Caco-2 (cell line): ENCODE measurements around the gene SNX6. TPM values are rescaled to one million over a fixed set of nuclear protein-coding genes. Genes with fewer than 3 reads are reported as not detected.

Experiments
- BruUV-seq: library from RNA; stranded (reverse); fragments of 400-500 nt; replicated peaks from 2 replicates; lab custom pipeline; 2021; lab: Mats Ljungman, UMichigan
- CTCF ChIA-PET: fragments of 300-600 bp; sonication (Branson Sonifier 250); formaldehyde crosslinking; loops from one replicate; lab custom pipeline; 2022; ENCODE audit warnings: antibody characterized with exemption; lab: Charles Lee
- POLR2A ChIA-PET: fragments of 300-600 bp; sonication (Branson Sonifier 250); formaldehyde crosslinking; loops from one replicate; lab custom pipeline; 2022; ENCODE audit warnings: antibody characterized with exemption; lab: Charles Lee
- DNase-seq, 2 experiments: peaks; one replicate each; pipeline versions ENCODE4 v3.0.0 to v3.0.0-alpha.2; 2020 to 2022
- H3K27me3 ChIP-seq: replicated peaks from 2 replicates; pipeline ENCODE4 v1.6.0; 2011; ENCODE audit warnings: low read length; ENCODE audit not compliant: control insufficient read depth, insufficient read depth
- H3K36me3 ChIP-seq: 2 replicates; pipeline ENCODE4 v1.5.1; 2011; ENCODE audit warnings: low read length; ENCODE audit not compliant: control insufficient read depth, insufficient read depth
- H3K4me1 ChIP-seq: fragments of 250-450 bp; sonication (Bioruptor Pico); 2 replicates; pipeline ENCODE4 v1.5.1; 2020; ENCODE audit warnings: mild to moderate bottlenecking
- H3K4me3 ChIP-seq: 2 replicates; pipeline ENCODE4 v1.5.1; 2011; ENCODE audit warnings: low read depth, mild to moderate bottlenecking, control low read depth, low read length
- H3K9me3 ChIP-seq: fragments of 250-450 bp; sonication (Bioruptor Pico); 2 replicates; pipeline ENCODE4 v1.5.1; 2020; ENCODE audit warnings: mild to moderate bottlenecking, moderate library complexity
- H3K27ac Mint-ChIP-seq: one replicate; pipeline ENCODE4 v1.8.0; 2022; ENCODE audit warnings: mixed read lengths; ENCODE audit not compliant: unreplicated experiment
- H3K27me3 Mint-ChIP-seq: one replicate; pipeline ENCODE4 v1.8.0; 2022; ENCODE audit warnings: mixed read lengths; ENCODE audit not compliant: insufficient read depth, unreplicated experiment
- H3K36me3 Mint-ChIP-seq: one replicate; pipeline ENCODE4 v1.8.0; 2022; ENCODE audit warnings: mild to moderate bottlenecking, mixed read lengths; ENCODE audit not compliant: insufficient read depth, unreplicated experiment
- H3K4me1 Mint-ChIP-seq: one replicate; pipeline ENCODE4 v1.8.0; 2022; ENCODE audit warnings: low read depth, mixed read lengths; ENCODE audit not compliant: unreplicated experiment
- H3K4me3 Mint-ChIP-seq: one replicate; pipeline ENCODE4 v1.8.0; 2022; ENCODE audit warnings: mild to moderate bottlenecking, moderate library complexity, mixed read lengths; ENCODE audit not compliant: unreplicated experiment
- H3K9me3 Mint-ChIP-seq: one replicate; pipeline ENCODE4 v1.8.0; 2022; ENCODE audit warnings: mixed read lengths; ENCODE audit not compliant: unreplicated experiment
- intact Hi-C: fragments of 100-400 bp; cut with micrococcal nuclease; formaldehyde crosslinking; loops from one replicate; pipeline ENCODE4 v1.10.0; 2022; ENCODE audit not compliant: unreplicated experiment
- total RNA-seq: library from RNA; stranded (reverse); gene quantifications from 2 replicates; pipeline ENCODE4 v1.2.3, GENCODE V29; 2022
- TF ChIP-seq, protein P1 (sequence below), 2 experiments: fragments of 200-600 bp in 1 of 2; IDR thresholded peaks; 1 replicate in 1 of 2; 2 replicates in 1 of 2; pipeline versions ENCODE4 v1.5.1 to v1.8.0; 2011 to 2022; ENCODE audit warnings: antibody characterized with exemption in 1 of 2, control low read depth in 1 of 2, inconsistent platforms in 1 of 2, low read depth in 1 of 2, low read length in 1 of 2, mild to moderate bottlenecking in 1 of 2, moderate library complexity in 1 of 2; ENCODE audit not compliant: insufficient read depth in 1 of 2, severe bottlenecking in 1 of 2, unreplicated experiment in 1 of 2

Gene SNX6
- total RNA-seq, 1 experiment from 2014 or later: 106 TPM

DNA sequence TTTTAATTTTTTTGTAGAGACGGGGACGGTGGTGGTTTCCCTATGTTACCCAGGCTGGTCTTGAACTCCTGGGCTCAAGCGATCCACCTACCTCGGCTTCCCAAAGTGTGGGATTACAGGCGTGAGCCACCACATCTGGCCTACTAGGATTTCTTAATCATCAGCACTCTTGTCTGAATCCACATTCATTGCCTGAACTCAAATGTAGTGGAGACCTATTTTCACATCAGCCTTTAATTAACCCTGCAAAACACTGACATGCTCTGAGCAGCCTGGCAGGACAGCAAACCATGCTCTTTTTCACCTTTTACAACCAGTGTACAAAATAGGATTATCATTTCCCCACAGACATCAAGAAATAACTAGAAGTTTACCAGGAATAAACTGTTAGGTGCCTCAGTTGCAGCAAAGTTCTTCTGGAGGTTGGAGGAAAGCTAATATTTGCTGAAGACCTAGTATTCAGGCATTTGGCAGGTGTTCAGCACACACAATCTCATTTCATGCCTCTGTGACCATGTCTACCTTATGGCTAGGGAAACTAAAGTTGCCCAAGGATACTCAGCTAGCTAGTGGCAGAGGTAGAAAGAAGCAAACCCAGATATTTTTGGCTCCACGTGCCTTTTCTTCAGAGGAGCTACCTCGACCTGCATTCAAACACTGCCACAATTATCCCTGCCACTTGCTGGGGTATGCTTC, 46.7 kb upstream of the SNX6 start:
- CTCF ChIA-PET: interaction anchor here (0.8 kb wide), 1 partner anchor 478 kb away, joined by 6 read pairs; no protein-coding TSS in a partner anchor

DNA sequence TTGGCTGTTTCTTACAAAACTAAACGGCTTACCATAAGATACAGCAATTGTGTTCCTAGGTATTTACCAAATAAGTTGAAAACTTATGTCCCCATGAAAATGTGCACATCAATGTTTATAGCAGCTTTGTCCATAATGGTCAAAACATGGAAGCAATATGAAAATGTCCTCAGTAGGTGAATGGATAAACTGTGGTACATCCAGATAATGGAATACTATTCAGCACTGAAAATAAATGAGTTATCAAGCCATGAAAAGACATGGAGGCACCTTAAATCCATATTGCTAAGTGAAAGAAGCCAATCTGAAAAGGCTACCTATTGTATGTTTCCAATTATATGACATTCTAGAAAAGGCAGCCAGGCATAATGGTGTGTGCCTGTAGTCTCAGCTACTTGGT, 43.8 kb upstream of the SNX6 start:
- H3K27me3 ChIP-seq: no peaks in the 10 kb centered on the region
- no peak overlapping the region for H3K4me3 ChIP-seq
- intact Hi-C loops: loop anchor here (10.0 kb wide), 2 partner anchors 201 to 741 kb away; partner anchors contain the start of gene BAZ1A
- POLR2A ChIA-PET: interaction anchor here (0.5 kb wide), 1 partner anchor 10 kb away, joined by 5 read pairs; no protein-coding TSS in a partner anchor
- Mint-ChIP-seq H3K4me3 (no peak overlapping the region), H3K9me3 (no peaks in the 10 kb centered on the region), H3K27me3 (no peaks in the 10 kb centered on the region), H3K27ac (no peak overlapping the region), H3K36me3 (no peaks in the 10 kb centered on the region), H3K4me1 (no peaks in the 10 kb centered on the region)
- no peaks in the 10 kb centered on the region; the same call in 1 of the 2 replicates for H3K9me3 ChIP-seq
- no peak for DNase-seq
- TF ChIP-seq, protein P1, sequence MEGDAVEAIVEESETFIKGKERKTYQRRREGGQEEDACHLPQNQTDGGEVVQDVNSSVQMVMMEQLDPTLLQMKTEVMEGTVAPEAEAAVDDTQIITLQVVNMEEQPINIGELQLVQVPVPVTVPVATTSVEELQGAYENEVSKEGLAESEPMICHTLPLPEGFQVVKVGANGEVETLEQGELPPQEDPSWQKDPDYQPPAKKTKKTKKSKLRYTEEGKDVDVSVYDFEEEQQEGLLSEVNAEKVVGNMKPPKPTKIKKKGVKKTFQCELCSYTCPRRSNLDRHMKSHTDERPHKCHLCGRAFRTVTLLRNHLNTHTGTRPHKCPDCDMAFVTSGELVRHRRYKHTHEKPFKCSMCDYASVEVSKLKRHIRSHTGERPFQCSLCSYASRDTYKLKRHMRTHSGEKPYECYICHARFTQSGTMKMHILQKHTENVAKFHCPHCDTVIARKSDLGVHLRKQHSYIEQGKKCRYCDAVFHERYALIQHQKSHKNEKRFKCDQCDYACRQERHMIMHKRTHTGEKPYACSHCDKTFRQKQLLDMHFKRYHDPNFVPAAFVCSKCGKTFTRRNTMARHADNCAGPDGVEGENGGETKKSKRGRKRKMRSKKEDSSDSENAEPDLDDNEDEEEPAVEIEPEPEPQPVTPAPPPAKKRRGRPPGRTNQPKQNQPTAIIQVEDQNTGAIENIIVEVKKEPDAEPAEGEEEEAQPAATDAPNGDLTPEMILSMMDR (IDR thresholded peaks at IDR 0.05; ENCODE audit: insufficient read depth in 1 of 2, low read depth in 1 of 2, low read length in 1 of 2, severe bottlenecking in 1 of 2, unreplicated experiment in 1 of 2): no peak
- no peaks in the 10 kb centered on the region for H3K4me1 ChIP-seq
- no peaks in the 10 kb centered on the region for H3K36me3 ChIP-seq
- CTCF ChIA-PET: interaction anchor here (0.6 to 0.7 kb wide), 2 partner anchors 56 to 150 kb away, joined by 3 to 4 read pairs; no protein-coding TSS in a partner anchor
- BruUV-seq: no TSS peak

More for the DNA sequence above, 46.7 kb upstream of the SNX6 start:
- intact Hi-C loops: loop anchor here (10.0 kb wide), 2 partner anchors 198 to 738 kb away; partner anchors contain the start of gene BAZ1A
- no peaks in the 10 kb centered on the region for H3K9me3 Mint-ChIP-seq
- Histone ChIP-seq H3K9me3 (no peaks in the 10 kb centered on the region; the same call in 1 of the 2 replicates), H3K4me1 (no peaks in the 10 kb centered on the region), H3K36me3 (no peaks in the 10 kb centered on the region), H3K4me3 (no peak overlapping the region), H3K27me3 (no peaks in the 10 kb centered on the region)
- no peak for DNase-seq
- H3K27ac Mint-ChIP-seq: no peak overlapping the region
- no peaks in the 10 kb centered on the region for H3K27me3 Mint-ChIP-seq
- TF ChIP-seq, protein P1 (IDR thresholded peaks at IDR 0.05; ENCODE audit: insufficient read depth in 1 of 2, low read depth in 1 of 2, low read length in 1 of 2, severe bottlenecking in 1 of 2, unreplicated experiment in 1 of 2): no peak
- no TSS peak for BruUV-seq
- POLR2A ChIA-PET: no interaction called here
- H3K4me3 Mint-ChIP-seq: no peak overlapping the region
- no peaks in the 10 kb centered on the region for H3K36me3 Mint-ChIP-seq
- H3K4me1 Mint-ChIP-seq: no peaks in the 10 kb centered on the region

DNA sequence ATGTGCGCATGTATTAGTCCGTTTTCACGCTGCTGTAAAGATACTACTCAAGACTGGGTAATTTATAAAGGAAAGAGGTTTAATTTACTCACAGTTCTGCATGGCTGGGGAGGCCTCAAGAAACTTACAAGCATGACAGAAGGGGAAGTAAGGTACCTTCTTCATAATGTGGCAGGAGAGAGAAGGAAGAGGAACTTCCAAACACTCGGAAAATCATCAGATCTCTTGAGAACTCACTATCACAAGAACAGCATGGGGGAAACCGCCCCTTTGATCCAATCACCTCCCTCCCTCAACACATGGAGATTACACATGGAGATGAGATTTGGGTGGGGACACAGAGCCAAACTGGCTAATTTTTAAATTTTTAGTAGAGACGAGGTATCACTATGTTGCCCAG, 41.8 kb upstream of the SNX6 start:
- CTCF ChIA-PET: interaction anchor here (0.6 to 1.2 kb wide), 2 partner anchors 51 to 105 kb away, joined by 3 read pairs; no protein-coding TSS in a partner anchor
- no peaks in the 10 kb centered on the region for H3K4me1 Mint-ChIP-seq

More for the DNA sequence above, 41.8 kb upstream of the SNX6 start:
- no peaks in the 10 kb centered on the region for H3K9me3 Mint-ChIP-seq
- Histone ChIP-seq H3K4me1 (no peaks in the 10 kb centered on the region), H3K27me3 (no peaks in the 10 kb centered on the region), H3K36me3 (no peaks in the 10 kb centered on the region), H3K4me3 (no peak overlapping the region), H3K9me3 (no peaks in the 10 kb centered on the region; the same call in 1 of the 2 replicates)
- TF ChIP-seq, protein P1 (IDR thresholded peaks at IDR 0.05; ENCODE audit: insufficient read depth in 1 of 2, low read depth in 1 of 2, low read length in 1 of 2, severe bottlenecking in 1 of 2, unreplicated experiment in 1 of 2): no peak
- no peak overlapping the region for H3K4me3 Mint-ChIP-seq
- no peaks in the 10 kb centered on the region for H3K27me3 Mint-ChIP-seq
- POLR2A ChIA-PET: no interaction called here
- BruUV-seq: no TSS peak
- no peak overlapping the region for H3K27ac Mint-ChIP-seq
- H3K36me3 Mint-ChIP-seq: no peaks in the 10 kb centered on the region
- intact Hi-C loops: loop anchor here (1.0 to 10.0 kb wide), 3 partner anchors 52 to 743 kb away; partner anchors contain the start of gene BAZ1A
- DNase-seq: no peak
